ENCODE data around the gene CFAP410. TPM values are rescaled to one million over a fixed set of nuclear protein-coding genes. Genes with fewer than 3 reads are reported as not detected.

The CFAP410 gene
- total RNA-seq, 2 experiments from 2014 or later, result 15.1 to 20.6 TPM

DNA sequence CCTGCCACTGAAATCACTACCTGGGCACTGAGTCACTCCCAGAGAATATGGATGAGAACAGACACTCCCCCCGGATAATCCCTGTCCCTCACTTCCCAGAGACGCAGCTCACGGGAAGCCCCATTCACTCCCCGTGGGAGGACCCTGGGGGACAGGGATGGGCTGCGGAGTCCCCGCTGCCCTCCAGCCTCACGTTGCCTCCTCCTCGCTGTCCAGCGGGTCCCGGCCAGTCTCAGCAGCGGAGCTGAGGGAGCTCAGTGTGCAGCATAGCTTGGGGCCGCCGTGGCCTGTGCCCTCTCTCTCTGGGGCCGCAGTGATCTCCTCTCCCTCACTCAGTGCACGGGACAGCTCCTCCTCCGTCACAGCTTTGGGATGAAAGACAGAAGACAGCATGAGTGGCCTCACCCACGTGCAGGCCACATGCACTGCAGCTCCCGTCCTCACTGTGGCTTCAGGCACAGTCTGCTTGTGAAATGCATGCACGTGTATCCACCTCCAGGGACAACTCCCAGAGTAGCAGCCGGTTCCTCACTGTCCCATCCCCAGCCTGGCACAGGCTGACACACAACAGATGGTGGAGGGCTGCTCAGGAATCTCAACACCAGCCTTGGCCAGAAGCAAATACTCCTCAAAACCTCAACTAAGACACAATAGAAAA is 7.4 kb downstream of the CFAP410 start:
- ChIA-PET CTCF (ENCODE audit: unreplicated experiment) (no interaction called here), POLR2A (no interaction called here)
- Histone ChIP-seq H3K9me2 (ENCODE audit: insufficient read depth, low read length) (no peaks in the 10 kb centered on the region), H3K79me2 (ENCODE audit: insufficient read depth, low read depth, low read length) (no peaks in the 10 kb centered on the region), H3K9me3 (ENCODE audit: low read length) (no peaks in the 10 kb centered on the region), H3K4me3 (ENCODE audit: low read depth, low read length, poor library complexity, severe bottlenecking) (no peak overlapping the region), H4K20me1 (ENCODE audit: insufficient read depth, low read length) (no peaks in the 10 kb centered on the region), H3K36me3 (ENCODE audit: insufficient read depth, low read length) (no peaks in the 10 kb centered on the region; the same call in 1 of the 2 replicates), H2AFZ (ENCODE audit: low read length) (no peak overlapping the region), H3K4me1 (ENCODE audit: insufficient read depth, low read length, poor library complexity, severe bottlenecking) (no peaks in the 10 kb centered on the region), H3K27ac (ENCODE audit: low read depth, low read length, poor library complexity, severe bottlenecking) (no peak overlapping the region), H3K4me2 (ENCODE audit: low read length) (no peak overlapping the region)
- BruUV-seq (replicated peaks), result no TSS peak
- TF ChIP-seq, protein P1, sequence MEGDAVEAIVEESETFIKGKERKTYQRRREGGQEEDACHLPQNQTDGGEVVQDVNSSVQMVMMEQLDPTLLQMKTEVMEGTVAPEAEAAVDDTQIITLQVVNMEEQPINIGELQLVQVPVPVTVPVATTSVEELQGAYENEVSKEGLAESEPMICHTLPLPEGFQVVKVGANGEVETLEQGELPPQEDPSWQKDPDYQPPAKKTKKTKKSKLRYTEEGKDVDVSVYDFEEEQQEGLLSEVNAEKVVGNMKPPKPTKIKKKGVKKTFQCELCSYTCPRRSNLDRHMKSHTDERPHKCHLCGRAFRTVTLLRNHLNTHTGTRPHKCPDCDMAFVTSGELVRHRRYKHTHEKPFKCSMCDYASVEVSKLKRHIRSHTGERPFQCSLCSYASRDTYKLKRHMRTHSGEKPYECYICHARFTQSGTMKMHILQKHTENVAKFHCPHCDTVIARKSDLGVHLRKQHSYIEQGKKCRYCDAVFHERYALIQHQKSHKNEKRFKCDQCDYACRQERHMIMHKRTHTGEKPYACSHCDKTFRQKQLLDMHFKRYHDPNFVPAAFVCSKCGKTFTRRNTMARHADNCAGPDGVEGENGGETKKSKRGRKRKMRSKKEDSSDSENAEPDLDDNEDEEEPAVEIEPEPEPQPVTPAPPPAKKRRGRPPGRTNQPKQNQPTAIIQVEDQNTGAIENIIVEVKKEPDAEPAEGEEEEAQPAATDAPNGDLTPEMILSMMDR (conservative IDR thresholded peaks at IDR 0.05; ENCODE audit: low read length), result no peak
- no peak for TF ChIP-seq EZH2phosphoT487 (IDR thresholded peaks at IDR 0.05; ENCODE audit: borderline replicate concordance, low read depth, low read length)
- no peak for DNase-seq (ENCODE audit: low spot score)
- intact Hi-C loops (cut with micrococcal nuclease; ENCODE audit: unreplicated experiment), result no loop called here

DNA sequence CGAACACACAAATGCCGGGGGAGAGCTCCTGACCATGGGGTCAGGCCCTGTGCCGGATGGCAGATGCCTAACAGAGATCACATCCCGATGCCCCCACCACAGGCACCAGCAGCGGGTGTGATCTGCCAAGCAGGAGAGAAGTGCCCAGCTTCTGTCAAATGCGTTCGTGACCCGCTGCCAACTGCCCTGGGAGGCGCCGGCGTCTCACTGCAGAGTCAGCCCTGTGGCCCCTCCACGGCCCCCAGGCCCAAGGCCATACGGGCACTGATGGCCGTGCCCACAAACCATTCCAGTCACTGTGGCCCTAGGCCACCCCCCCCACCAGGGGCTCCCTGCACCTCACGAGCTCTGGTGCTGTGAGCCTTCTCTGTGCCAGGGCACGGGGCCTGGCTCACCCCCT is 8.0 kb downstream of the CFAP410 start:
- intact Hi-C loops (cut with micrococcal nuclease; ENCODE audit: unreplicated experiment), result no loop called here
- Histone ChIP-seq H3K9me3 (ENCODE audit: low read length) (no peaks in the 10 kb centered on the region), H3K4me1 (ENCODE audit: insufficient read depth, low read length, poor library complexity, severe bottlenecking) (no peaks in the 10 kb centered on the region), H3K79me2 (ENCODE audit: insufficient read depth, low read depth, low read length) (no peaks in the 10 kb centered on the region), H4K20me1 (ENCODE audit: insufficient read depth, low read length) (no peaks in the 10 kb centered on the region), H3K27ac (ENCODE audit: low read depth, low read length, poor library complexity, severe bottlenecking) (no peak overlapping the region), H3K9me2 (ENCODE audit: insufficient read depth, low read length) (no peaks in the 10 kb centered on the region), H3K4me2 (ENCODE audit: low read length) (no peak overlapping the region), H3K36me3 (ENCODE audit: insufficient read depth, low read length) (no peaks in the 10 kb centered on the region; the same call in 1 of the 2 replicates), H2AFZ (ENCODE audit: low read length) (no peak overlapping the region), H3K4me3 (ENCODE audit: low read depth, low read length, poor library complexity, severe bottlenecking) (no peak overlapping the region)
- no TSS peak for BruUV-seq (replicated peaks)
- TF ChIP-seq, protein P1 (conservative IDR thresholded peaks at IDR 0.05; ENCODE audit: low read length), result no peak
- no peak for TF ChIP-seq EZH2phosphoT487 (IDR thresholded peaks at IDR 0.05; ENCODE audit: borderline replicate concordance, low read depth, low read length)
- ChIA-PET POLR2A (no interaction called here), CTCF (ENCODE audit: unreplicated experiment) (no interaction called here)
- no peak for DNase-seq (ENCODE audit: low spot score)

GRCh38 chr21:44330698-44331097 is 8.5 kb downstream of the CFAP410 start:
- no peak for TF ChIP-seq EZH2phosphoT487 (IDR thresholded peaks at IDR 0.05; ENCODE audit: borderline replicate concordance, low read depth, low read length)
- TF ChIP-seq, protein P1 (conservative IDR thresholded peaks at IDR 0.05; ENCODE audit: low read length), result peak; percentile 33; the same call in 1 of the 2 replicates
- H3K4me1 ChIP-seq (ENCODE audit: insufficient read depth, low read length, poor library complexity, severe bottlenecking), result no peaks in the 10 kb centered on the region
- no peaks in the 10 kb centered on the region for H3K79me2 ChIP-seq (ENCODE audit: insufficient read depth, low read depth, low read length)
- no peaks in the 10 kb centered on the region for H3K9me3 ChIP-seq (ENCODE audit: low read length)
- no peak for DNase-seq (ENCODE audit: low spot score)
- 0 out of 2 replicates have a peak, but pooled peaks cover 3% of the 10 kb centered on the region for H3K36me3 ChIP-seq (ENCODE audit: insufficient read depth, low read length)
- POLR2A ChIA-PET, result no interaction called here
- no peaks in the 10 kb centered on the region for H4K20me1 ChIP-seq (ENCODE audit: insufficient read depth, low read length)
- H3K9me2 ChIP-seq (ENCODE audit: insufficient read depth, low read length), result no peaks in the 10 kb centered on the region
- H3K4me2 ChIP-seq (ENCODE audit: low read length), result no peak overlapping the region
- BruUV-seq (replicated peaks), result no TSS peak
- H2AFZ ChIP-seq (ENCODE audit: low read length), result no peak overlapping the region
- H3K4me3 ChIP-seq (ENCODE audit: low read depth, low read length, poor library complexity, severe bottlenecking), result no peak overlapping the region
- H3K27ac ChIP-seq (ENCODE audit: low read depth, low read length, poor library complexity, severe bottlenecking), result no peak overlapping the region
- intact Hi-C loops (cut with micrococcal nuclease; ENCODE audit: unreplicated experiment), result no loop called here
- CTCF ChIA-PET (ENCODE audit: unreplicated experiment), result no interaction called here

All from OCI-LY7 (cell line).